Progenitor cell of endocrine pancreas (in vitro differentiated cells): ENCODE measurements around the gene UNC13C. TPM values are rescaled to one million over a fixed set of nuclear protein-coding genes. Genes with fewer than 3 reads are reported as not detected.

Source experiments
- DNase-seq: peaks from one replicate; pipeline ENCODE4 v3.0.0; 2021; ENCODE audit warnings: low spot score; ENCODE audit not compliant: unreplicated experiment
- H3K27ac Mint-ChIP-seq: 2 replicates; pipeline ENCODE4 v1.8.0; 2021; ENCODE audit warnings: mild to moderate bottlenecking, moderate library complexity, mixed read lengths
- H3K27me3 Mint-ChIP-seq: 2 replicates; pipeline ENCODE4 v1.8.0; 2021; ENCODE audit warnings: mixed read lengths
- H3K36me3 Mint-ChIP-seq: 2 replicates; pipeline ENCODE4 v1.8.0; 2022; ENCODE audit warnings: mixed read lengths; ENCODE audit not compliant: insufficient read depth
- H3K4me1 Mint-ChIP-seq: 2 replicates; pipeline ENCODE4 v1.8.0; 2021; ENCODE audit warnings: low read depth, mixed read lengths
- H3K4me3 Mint-ChIP-seq: 2 replicates; pipeline ENCODE4 v1.8.0; 2021; ENCODE audit warnings: low read depth, mild to moderate bottlenecking, moderate library complexity, mixed read lengths
- H3K9me3 Mint-ChIP-seq: 2 replicates; pipeline ENCODE4 v1.8.0; 2021; ENCODE audit warnings: low read depth, mixed read lengths
- CTCF ChIP-seq: fragments of 200-600 bp; sonication (generic); IDR thresholded peaks from one replicate; pipeline ENCODE4 v1.5.0; 2021; ENCODE audit warnings: antibody characterized with exemption, mild to moderate bottlenecking; ENCODE audit not compliant: unreplicated experiment
- total RNA-seq: library from RNA; stranded (reverse); gene quantifications from 2 replicates; pipeline ENCODE4 v1.2.1, GENCODE V29; 2021

UNC13C gene
- total RNA-seq, 1 donor from 2014 or later, result 7.3 TPM

GRCh38 chr15:54083991-54084390 is 105.8 kb downstream of the UNC13C start:
- Mint-ChIP-seq H3K27ac (no peak overlapping the region), H3K4me1 (no peaks in the 10 kb centered on the region), H3K4me3 (no peak overlapping the region), H3K27me3 (no peaks in the 10 kb centered on the region), H3K9me3 (peaks cover 5% of the 10 kb centered on the region), H3K36me3 (no peaks in the 10 kb centered on the region)
- TF ChIP-seq CTCF, result no peak
- DNase-seq, result no peak

GRCh38 chr15:54088837-54089236 is 110.6 kb downstream of the UNC13C start:
- Mint-ChIP-seq H3K9me3 (no peaks in the 10 kb centered on the region), H3K36me3 (no peaks in the 10 kb centered on the region), H3K4me1 (no peaks in the 10 kb centered on the region), H3K27ac (no peak overlapping the region), H3K27me3 (no peaks in the 10 kb centered on the region), H3K4me3 (no peak overlapping the region)
- no peak for TF ChIP-seq CTCF
- DNase-seq, result no peak

DNA sequence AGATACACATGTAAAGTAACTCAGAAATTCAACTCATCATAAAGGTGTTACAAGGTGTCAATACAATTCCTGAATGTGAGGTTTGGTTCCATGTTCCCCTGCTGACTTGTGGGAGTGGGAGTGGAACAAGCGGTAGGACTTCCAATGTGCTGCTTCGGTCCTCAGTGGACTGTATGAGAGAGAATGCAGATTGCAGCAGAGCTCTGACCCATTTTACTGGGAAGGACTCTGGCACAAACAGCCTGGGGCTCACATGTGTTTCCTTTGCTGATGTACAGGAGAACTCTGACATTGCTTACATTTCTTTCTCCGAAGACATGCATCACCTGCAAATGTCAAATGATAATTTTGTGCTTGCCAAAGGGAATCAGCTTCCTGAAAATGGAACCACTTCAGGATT is 111.5 kb downstream of the UNC13C start:
- H3K4me1 Mint-ChIP-seq, result no peaks in the 10 kb centered on the region
- no peaks in the 10 kb centered on the region for H3K27me3 Mint-ChIP-seq
- no peak for DNase-seq
- no peaks in the 10 kb centered on the region for H3K36me3 Mint-ChIP-seq
- no peak overlapping the region for H3K4me3 Mint-ChIP-seq
- H3K27ac Mint-ChIP-seq, result peak overlapping the region; percentile 47
- H3K9me3 Mint-ChIP-seq, result no peaks in the 10 kb centered on the region
- TF ChIP-seq CTCF, result no peak

- H3K4me3 Mint-ChIP-seq, result no peak overlapping the region
- H3K27me3 Mint-ChIP-seq, result no peaks in the 10 kb centered on the region
- H3K36me3 Mint-ChIP-seq, result no peaks in the 10 kb centered on the region
- TF ChIP-seq CTCF, result no peak
- no peak overlapping the region for H3K27ac Mint-ChIP-seq
- no peaks in the 10 kb centered on the region for H3K4me1 Mint-ChIP-seq
- H3K9me3 Mint-ChIP-seq, result no peaks in the 10 kb centered on the region
- no peak for DNase-seq
Observed at GRCh38 chr15:54091651-54092050, 113.4 kb downstream of the UNC13C start.

DNA sequence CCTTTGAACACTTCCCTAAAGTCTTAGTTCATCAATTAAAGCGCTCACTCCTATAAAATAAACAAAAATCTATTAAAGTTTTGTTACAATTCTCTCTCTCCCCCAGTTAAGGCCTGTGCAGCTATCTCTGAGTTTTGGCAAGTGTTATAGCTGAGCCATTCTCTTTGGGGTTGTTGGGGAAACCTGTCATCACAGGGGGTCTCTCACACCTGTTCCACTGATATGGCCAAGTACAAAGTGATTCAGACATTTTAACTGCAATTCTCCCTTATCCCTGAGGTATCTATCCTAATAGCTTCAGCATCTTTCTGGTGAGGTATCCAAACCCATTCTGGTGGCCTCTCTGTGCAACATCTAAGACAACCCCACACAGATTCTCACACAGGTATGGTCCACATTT is 116.4 kb downstream of the UNC13C start:
- TF ChIP-seq CTCF, result no peak
- no peak overlapping the region for H3K27ac Mint-ChIP-seq
- H3K9me3 Mint-ChIP-seq, result no peaks in the 10 kb centered on the region
- H3K4me1 Mint-ChIP-seq, result no peaks in the 10 kb centered on the region
- DNase-seq, result no peak
- H3K27me3 Mint-ChIP-seq, result no peaks in the 10 kb centered on the region
- H3K4me3 Mint-ChIP-seq, result no peak overlapping the region
- H3K36me3 Mint-ChIP-seq, result no peaks in the 10 kb centered on the region
